ENCODE results near the gene LRRC74A. TPM values are rescaled to one million over a fixed set of nuclear protein-coding genes. Genes with fewer than 3 reads are reported as not detected.

The LRRC74A gene
- total RNA-seq, 4 donors from 2014 or later = not detected

DNA sequence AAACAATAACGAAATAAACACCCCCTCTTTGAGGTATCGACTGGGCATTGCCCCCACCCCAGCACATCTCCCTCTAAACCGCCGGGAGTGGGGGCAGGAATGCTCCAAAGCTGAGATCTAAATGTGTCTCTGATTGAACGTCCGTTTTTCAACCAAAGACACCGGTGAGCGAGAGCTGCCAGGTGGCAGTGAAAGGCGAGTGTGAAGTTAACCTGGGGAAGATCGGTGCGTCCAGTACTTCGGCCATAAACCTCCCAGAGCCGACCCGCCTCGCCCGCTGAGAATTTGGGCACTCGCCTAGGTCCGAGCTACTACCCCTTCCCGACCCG lies 14.2 kb upstream of the LRRC74A start:
- intact Hi-C loops (cut with DNase I) = no loop called here
- Histone ChIP-seq H3K4me1 (peaks cover 0 to 17% of the 10 kb centered on the region in 2 donors), H3K36me3 (peaks cover 0 to 6% of the 10 kb centered on the region in 2 donors), H3K27me3 (no peaks in the 10 kb centered on the region), H3K9me3 (no peaks in the 10 kb centered on the region), H3K4me3 (replicated peaks in 1 of 3) (peak overlapping the region; percentile 31 to 77 (median 71)), H3K27ac (peak overlapping the region; percentile 58 to 96 (median 88))
- no peak for DNase-seq
- no peak for TF ChIP-seq POLR2A (IDR thresholded peaks at IDR 0.05)
- TF ChIP-seq, protein P1, sequence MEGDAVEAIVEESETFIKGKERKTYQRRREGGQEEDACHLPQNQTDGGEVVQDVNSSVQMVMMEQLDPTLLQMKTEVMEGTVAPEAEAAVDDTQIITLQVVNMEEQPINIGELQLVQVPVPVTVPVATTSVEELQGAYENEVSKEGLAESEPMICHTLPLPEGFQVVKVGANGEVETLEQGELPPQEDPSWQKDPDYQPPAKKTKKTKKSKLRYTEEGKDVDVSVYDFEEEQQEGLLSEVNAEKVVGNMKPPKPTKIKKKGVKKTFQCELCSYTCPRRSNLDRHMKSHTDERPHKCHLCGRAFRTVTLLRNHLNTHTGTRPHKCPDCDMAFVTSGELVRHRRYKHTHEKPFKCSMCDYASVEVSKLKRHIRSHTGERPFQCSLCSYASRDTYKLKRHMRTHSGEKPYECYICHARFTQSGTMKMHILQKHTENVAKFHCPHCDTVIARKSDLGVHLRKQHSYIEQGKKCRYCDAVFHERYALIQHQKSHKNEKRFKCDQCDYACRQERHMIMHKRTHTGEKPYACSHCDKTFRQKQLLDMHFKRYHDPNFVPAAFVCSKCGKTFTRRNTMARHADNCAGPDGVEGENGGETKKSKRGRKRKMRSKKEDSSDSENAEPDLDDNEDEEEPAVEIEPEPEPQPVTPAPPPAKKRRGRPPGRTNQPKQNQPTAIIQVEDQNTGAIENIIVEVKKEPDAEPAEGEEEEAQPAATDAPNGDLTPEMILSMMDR (IDR thresholded peaks at IDR 0.05) = no peak
- 0 to 1% methylated on average over 13 to 16 of the region's 20 CpGs for whole genome bisulfite sequencing, 2 donors

DNA sequence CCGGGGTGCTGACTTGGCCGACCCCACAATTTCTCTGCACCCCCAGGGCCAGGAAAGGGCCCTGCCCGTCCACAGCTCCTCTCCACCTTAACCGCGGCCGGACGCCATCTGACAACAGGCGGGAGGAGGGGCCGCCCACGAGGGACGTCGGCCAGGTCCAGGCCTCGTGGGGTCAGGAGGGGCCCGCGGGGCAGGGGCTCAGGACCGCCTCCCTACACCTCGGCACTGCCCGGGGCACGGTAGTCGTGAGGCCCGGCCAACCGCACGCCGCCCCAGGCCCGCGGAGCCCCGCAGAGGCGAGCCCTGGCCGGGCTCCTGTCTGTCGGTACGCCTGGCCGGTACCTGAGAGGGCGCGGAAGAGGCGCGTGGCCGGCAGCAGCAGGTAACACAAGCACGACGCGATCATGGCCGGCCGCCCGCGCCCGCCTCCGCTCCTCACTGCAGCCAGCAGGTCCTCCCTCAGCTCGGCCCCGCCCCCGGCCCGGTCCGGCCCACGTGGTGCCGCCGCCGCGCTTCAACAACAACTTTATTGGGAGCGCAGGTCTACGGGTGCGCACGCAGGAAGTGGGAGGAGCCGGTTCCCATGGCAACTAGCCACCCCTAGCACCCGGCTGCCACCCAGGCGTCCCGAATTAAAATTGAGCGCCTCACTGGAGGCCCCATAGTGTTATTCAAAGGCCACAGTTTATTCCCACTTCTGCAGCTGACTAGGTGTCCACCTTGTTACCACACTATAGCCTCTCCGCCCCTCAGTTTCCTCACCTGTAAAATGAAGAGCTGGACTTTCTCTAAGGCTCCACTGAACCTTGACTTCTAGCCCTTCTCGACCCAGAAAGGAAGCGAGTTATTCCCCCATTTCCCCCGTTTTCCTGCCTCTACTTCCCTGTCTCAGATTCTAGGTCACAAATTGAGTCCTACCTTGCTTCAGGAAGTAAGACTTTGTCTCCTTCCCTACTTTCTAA lies 13.5 kb upstream of the LRRC74A start, which contains the start of gene ANGEL1:
Gene ANGEL1 (minus strand): TSS at position 461 of the 962 bp plus-strand sequence. CDS start 55 bp downstream, at position 406.
- 11 to 51% methylated on average over 6 to 22 of the region's 69 CpGs for WGBS, 2 donors
- peak in 1 of 2 donors; percentile 94 for TF ChIP-seq POLR2A (IDR thresholded peaks at IDR 0.05)
- TF ChIP-seq, protein P1 (IDR thresholded peaks at IDR 0.05) = no peak
- peak within 1 kb of the TSS; percentile 31 to 77 (median 71) for H3K4me3 ChIP-seq (replicated peaks in 1 of 3)
- H3K36me3 ChIP-seq = peaks cover 0 to 6% of the 10 kb centered on the region in 2 donors
- H3K9me3 ChIP-seq = no peaks in the 10 kb centered on the region
- intact Hi-C loops (cut with DNase I) = no loop called here
- H3K27ac ChIP-seq = peak within 1 kb of the TSS; percentile 61 to 96 (median 88)
- peak; percentile 98 for DNase-seq
- peaks cover 0 to 17% of the 10 kb centered on the region in 2 donors for H3K4me1 ChIP-seq
- no peaks in the 10 kb centered on the region for H3K27me3 ChIP-seq

DNA sequence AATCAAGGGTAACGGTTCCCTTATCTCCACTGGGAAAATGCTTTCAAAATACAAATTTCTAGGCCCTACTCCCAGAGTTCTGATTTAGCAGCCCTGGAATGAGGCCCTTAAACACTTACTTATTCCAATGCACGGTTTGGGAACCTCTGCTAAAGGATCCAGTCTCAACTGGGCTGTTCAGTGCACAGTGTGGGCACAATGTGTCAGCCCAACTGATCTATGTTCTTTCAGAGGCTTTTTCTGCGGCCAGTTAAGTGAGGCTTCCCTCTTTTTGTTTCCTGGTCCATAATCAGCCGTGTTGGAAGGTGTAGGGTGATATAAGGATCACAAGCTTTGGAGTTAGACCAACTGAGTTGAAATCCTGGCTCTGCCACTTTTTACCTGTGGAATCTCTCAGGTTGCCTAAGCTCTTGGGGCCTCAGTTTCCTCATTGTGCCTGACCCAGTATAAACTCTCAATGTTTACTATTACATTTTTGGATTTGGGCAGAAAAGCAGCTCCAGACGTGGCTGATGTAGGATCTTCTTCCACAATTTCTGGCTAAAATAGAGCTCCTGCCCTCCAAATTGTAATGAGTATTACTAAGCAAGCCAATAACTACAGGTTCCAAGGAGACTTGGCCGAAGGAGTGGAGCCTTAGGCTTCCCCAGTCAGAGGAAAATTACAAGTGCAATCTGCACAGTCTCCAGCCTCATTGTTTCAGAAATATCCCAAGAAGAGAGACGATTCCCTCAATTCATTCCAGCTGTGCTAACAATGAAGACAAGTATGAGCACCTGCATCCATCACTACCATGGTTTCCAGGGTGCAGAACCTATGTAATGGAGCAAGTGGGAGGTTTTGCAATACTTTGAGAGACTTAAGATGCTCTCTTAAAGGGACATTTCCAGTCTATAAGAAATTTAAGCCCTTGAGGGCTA lies 11.2 kb upstream of the LRRC74A start:
- no peaks in the 10 kb centered on the region for H3K9me3 ChIP-seq
- H3K4me3 ChIP-seq (replicated peaks in 1 of 3) = no peak overlapping the region
- 57 to 73% methylated on average over 7 of the region's 7 CpGs for whole genome bisulfite sequencing, 2 donors
- intact Hi-C loops (cut with DNase I) = no loop called here
- DNase-seq = no peak
- H3K4me1 ChIP-seq = peaks cover 0 to 17% of the 10 kb centered on the region in 2 donors
- H3K27me3 ChIP-seq = no peaks in the 10 kb centered on the region
- no peaks in the 10 kb centered on the region for H3K36me3 ChIP-seq
- no peak overlapping the region for H3K27ac ChIP-seq
- TF ChIP-seq POLR2A (IDR thresholded peaks at IDR 0.05) = no peak
- TF ChIP-seq, protein P1 (IDR thresholded peaks at IDR 0.05) = no peak

DNA sequence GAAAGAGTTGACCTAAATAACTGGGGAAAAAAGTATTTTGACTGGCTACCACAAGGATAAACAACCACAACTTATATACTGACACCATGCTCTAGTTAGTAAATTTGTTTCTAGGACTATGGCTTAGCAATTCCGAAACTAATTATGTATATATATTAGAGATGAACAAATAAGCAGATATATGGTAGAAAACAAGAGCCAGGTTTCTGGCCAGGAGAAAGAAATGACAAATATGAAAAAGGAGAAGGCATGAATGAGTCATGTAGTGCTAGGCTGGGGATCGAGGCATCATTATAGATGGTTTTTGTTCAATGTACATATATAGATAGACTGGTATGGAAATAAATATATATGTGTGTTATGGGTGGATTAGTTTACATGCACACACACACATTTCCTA lies 5.5 kb upstream of the LRRC74A start:
- 92 to 95% methylated on average over 2 of the region's 2 CpGs for WGBS, 2 donors
- no peaks in the 10 kb centered on the region for H3K36me3 ChIP-seq
- DNase-seq = no peak
- TF ChIP-seq, protein P1 (IDR thresholded peaks at IDR 0.05) = no peak
- TF ChIP-seq POLR2A (IDR thresholded peaks at IDR 0.05) = no peak
- H3K27ac ChIP-seq = no peak overlapping the region
- H3K4me3 ChIP-seq (replicated peaks in 1 of 3) = no peak overlapping the region
- no peaks in the 10 kb centered on the region for H3K9me3 ChIP-seq
- H3K27me3 ChIP-seq = no peaks in the 10 kb centered on the region
- no peaks in the 10 kb centered on the region for H3K4me1 ChIP-seq
- intact Hi-C loops (cut with DNase I) = no loop called here

Measured in thyroid gland (tissue), 4 donors.